GM13977 (cell line): ENCODE data around the gene BTBD10.

Experiments
- DNase-seq: peaks from one replicate; pipeline ENCODE4 v3.0.0; 2012; ENCODE audit warnings: low spot score
- in situ Hi-C: fragments of 300-500 bp; cut with MboI; formaldehyde crosslinking; loops from one replicate; pipeline ENCODE4 v1.12.0; 2022; ENCODE audit warnings: low sequenced_read_pairs, low pct_unique_long_range_greater_than_20kb, mixed read lengths, inconsistent platforms; ENCODE audit not compliant: unreplicated experiment
- TF ChIP-seq, protein P1 (sequence below): IDR thresholded peaks from 2 replicates; pipeline ENCODE4 v1.5.1; 2012; ENCODE audit warnings: mild to moderate bottlenecking, control low read depth; ENCODE audit not compliant: insufficient read depth; ENCODE audit errors: extremely low read depth, missing control alignments

BTBD10 gene

GRCh38 chr11:13338427-13339069 lies 124.5 kb downstream of the BTBD10 start:
- in situ Hi-C loops = loop anchor here (25.0 kb wide), 2 partner anchors 101 to 376 kb away; no protein-coding TSS in a partner anchor
- TF ChIP-seq, protein P1, sequence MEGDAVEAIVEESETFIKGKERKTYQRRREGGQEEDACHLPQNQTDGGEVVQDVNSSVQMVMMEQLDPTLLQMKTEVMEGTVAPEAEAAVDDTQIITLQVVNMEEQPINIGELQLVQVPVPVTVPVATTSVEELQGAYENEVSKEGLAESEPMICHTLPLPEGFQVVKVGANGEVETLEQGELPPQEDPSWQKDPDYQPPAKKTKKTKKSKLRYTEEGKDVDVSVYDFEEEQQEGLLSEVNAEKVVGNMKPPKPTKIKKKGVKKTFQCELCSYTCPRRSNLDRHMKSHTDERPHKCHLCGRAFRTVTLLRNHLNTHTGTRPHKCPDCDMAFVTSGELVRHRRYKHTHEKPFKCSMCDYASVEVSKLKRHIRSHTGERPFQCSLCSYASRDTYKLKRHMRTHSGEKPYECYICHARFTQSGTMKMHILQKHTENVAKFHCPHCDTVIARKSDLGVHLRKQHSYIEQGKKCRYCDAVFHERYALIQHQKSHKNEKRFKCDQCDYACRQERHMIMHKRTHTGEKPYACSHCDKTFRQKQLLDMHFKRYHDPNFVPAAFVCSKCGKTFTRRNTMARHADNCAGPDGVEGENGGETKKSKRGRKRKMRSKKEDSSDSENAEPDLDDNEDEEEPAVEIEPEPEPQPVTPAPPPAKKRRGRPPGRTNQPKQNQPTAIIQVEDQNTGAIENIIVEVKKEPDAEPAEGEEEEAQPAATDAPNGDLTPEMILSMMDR = no peak
- no peak for DNase-seq

DNA sequence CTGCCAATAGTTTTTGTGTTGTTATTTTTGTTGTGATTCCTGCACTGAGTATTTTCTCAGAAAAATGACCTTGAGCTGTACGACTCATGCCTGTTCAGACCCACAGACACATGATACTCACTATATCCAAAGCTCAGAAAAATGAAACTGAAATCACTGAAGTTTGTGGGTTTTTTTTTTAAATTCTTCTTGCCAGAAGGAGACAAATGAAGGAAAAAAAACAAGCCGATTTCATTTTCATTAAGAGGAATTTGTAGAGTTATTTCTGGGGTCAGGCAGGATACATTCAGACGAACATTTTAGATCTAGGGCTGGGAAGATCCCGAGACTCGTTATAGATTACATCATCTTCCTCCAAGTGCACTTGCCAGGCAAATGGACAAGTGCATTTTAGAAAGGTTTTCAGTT lies 125.0 kb downstream of the BTBD10 start:
- in situ Hi-C loops = loop anchor here (25.0 kb wide), 2 partner anchors 101 to 376 kb away; no protein-coding TSS in a partner anchor
- no peak for DNase-seq
- TF ChIP-seq, protein P1 = no peak
